CD4-positive, alpha-beta memory T cell (primary cell): ENCODE results near the gene ZNF516. TPM values are rescaled to one million over a fixed set of nuclear protein-coding genes. Genes with fewer than 3 reads are reported as not detected.

Experiments
- CTCF ChIA-PET: fragments of 350-600 bp; sonication (Branson Sonifier 250); formaldehyde crosslinking; loops from one replicate; lab custom pipeline; 2021; ENCODE audit warnings: inconsistent platforms; ENCODE audit not compliant: partially characterized antibody; lab: Charles Lee
- POLR2A ChIA-PET: fragments of 350-600 bp; sonication (Branson Sonifier 250); formaldehyde crosslinking; loops from one replicate; lab custom pipeline; 2021; ENCODE audit not compliant: partially characterized antibody; lab: Charles Lee
- DNase-seq, 5 donors: peaks; one replicate each; pipeline versions ENCODE4 v3.0.0 to v3.0.0-alpha.2; 2020 to 2022; ENCODE audit warnings: mixed read lengths in 1 of 5
- H3K27ac ChIP-seq: one replicate; pipeline ENCODE4 v1.7.0; 2013; ENCODE audit warnings: low read depth, low read length
- H3K27me3 ChIP-seq: 2 replicates; pipeline ENCODE4 v1.7.0; 2013; ENCODE audit warnings: mild to moderate bottlenecking, low read length, moderate library complexity; ENCODE audit not compliant: insufficient read depth
- H3K36me3 ChIP-seq: 2 replicates; pipeline ENCODE4 v1.7.0; 2013; ENCODE audit warnings: mild to moderate bottlenecking, low read length, moderate library complexity; ENCODE audit not compliant: insufficient read depth
- H3K4me1 ChIP-seq: 2 replicates; pipeline ENCODE4 v1.7.0; 2013; ENCODE audit warnings: mild to moderate bottlenecking, low read length, moderate library complexity; ENCODE audit not compliant: insufficient read depth
- H3K4me3 ChIP-seq, 2 donors: one replicate each; pipeline ENCODE4 v1.7.0; 2013; ENCODE audit warnings: low read length in 2 of 2, mild to moderate bottlenecking in 1 of 2
- H3K9me3 ChIP-seq, 2 donors: one replicate each; pipeline ENCODE4 v1.7.0; 2013; ENCODE audit warnings: low read length in 2 of 2, control low read depth in 1 of 2; ENCODE audit not compliant: control insufficient read depth in 1 of 2
- H3K27ac Mint-ChIP-seq, 7 donors: one replicate each; pipeline ENCODE4 v1.8.0; 2020 to 2021; ENCODE audit warnings: mixed read lengths in 7 of 7, mild to moderate bottlenecking in 6 of 7, inconsistent platforms in 3 of 7, moderate library complexity in 3 of 7
- H3K27me3 Mint-ChIP-seq, 2 donors: one replicate each; pipeline ENCODE4 v1.8.0; 2020 to 2021; ENCODE audit warnings: mixed read lengths in 2 of 2
- H3K36me3 Mint-ChIP-seq, 2 donors: one replicate each; pipeline ENCODE4 v1.8.0; 2020 to 2021; ENCODE audit warnings: mixed read lengths in 2 of 2, inconsistent platforms in 1 of 2, mild to moderate bottlenecking in 1 of 2
- H3K4me1 Mint-ChIP-seq, 4 donors: one replicate each; pipeline ENCODE4 v1.8.0; 2020 to 2021; ENCODE audit warnings: mixed read lengths in 4 of 4, mild to moderate bottlenecking in 1 of 4
- H3K4me3 Mint-ChIP-seq, 8 donors: one replicate each; pipeline ENCODE4 v1.8.0; 2020 to 2021; ENCODE audit warnings: mixed read lengths in 8 of 8, mild to moderate bottlenecking in 7 of 8, moderate library complexity in 6 of 8, inconsistent platforms in 3 of 8
- H3K9me3 Mint-ChIP-seq, 8 donors: one replicate each; pipeline ENCODE4 v1.8.0; 2020 to 2021; ENCODE audit warnings: mixed read lengths in 8 of 8, mild to moderate bottlenecking in 5 of 8, inconsistent platforms in 3 of 8, moderate library complexity in 1 of 8
- intact Hi-C: fragments of 100-400 bp; cut with micrococcal nuclease; formaldehyde crosslinking; loops from one replicate; pipeline ENCODE4 v1.15.1; 2023
- polyA plus RNA-seq, 2 donors: library from polyadenylated mRNA; unstranded; fragments of 300-500 nt; fragmentation: Illumina TruSeq; gene quantifications; one replicate each; pipeline ENCODE4 v1.2.3, GENCODE V29; 2021
- total RNA-seq, 2 experiments: library from RNA; stranded (reverse); gene quantifications; one replicate each; pipeline ENCODE4 v1.2.3, GENCODE V29; 2021

The ZNF516 gene
- total and polyA plus RNA-seq, 4 experiments from 2014 or later = 0.25 to 9.9 (median 4.9) TPM

- Mint-ChIP-seq H3K27me3 (peaks cover 23 to 28% of the 10 kb centered on the region in 2 donors), H3K4me3 (no peak overlapping the region), H3K27ac (no peak overlapping the region), H3K9me3 (no peaks in the 10 kb centered on the region), H3K4me1 (peaks cover 14 to 38% (median 25%) of the 10 kb centered on the region in 4 donors), H3K36me3 (no peaks in the 10 kb centered on the region)
- H3K9me3 ChIP-seq = no peaks in the 10 kb centered on the region
- H3K27ac ChIP-seq = no peak overlapping the region
- H3K27me3 ChIP-seq = no peaks in the 10 kb centered on the region
- no peak for DNase-seq
- H3K4me1 ChIP-seq = peaks cover 13% of the 10 kb centered on the region
- POLR2A ChIA-PET = no interaction called here
- no peaks in the 10 kb centered on the region for H3K36me3 ChIP-seq
- H3K4me3 ChIP-seq = no peak overlapping the region
- CTCF ChIA-PET = no interaction called here
- intact Hi-C loops = loop anchor here (5.0 kb wide), 1 partner anchor 44 kb away; the partner anchor contains the start of gene ZNF516
These were observed 41.9 kb downstream of the ZNF516 start for GRCh38 chr18:76453057-76453561.

GRCh38 chr18:76452357-76452756 is 42.7 kb downstream of the ZNF516 start:
- Mint-ChIP-seq H3K27ac (no peak overlapping the region), H3K9me3 (no peaks in the 10 kb centered on the region), H3K27me3 (peaks cover 23 to 28% of the 10 kb centered on the region in 2 donors), H3K36me3 (no peaks in the 10 kb centered on the region), H3K4me3 (peak overlapping the region in 4 of 8 donors; percentile 6 to 92 (median 46)), H3K4me1 (peaks cover 14 to 38% (median 25%) of the 10 kb centered on the region in 4 donors)
- Histone ChIP-seq H3K36me3 (no peaks in the 10 kb centered on the region), H3K4me3 (no peak overlapping the region), H3K27ac (no peak overlapping the region), H3K9me3 (no peaks in the 10 kb centered on the region), H3K4me1 (peaks cover 13% of the 10 kb centered on the region), H3K27me3 (no peaks in the 10 kb centered on the region)
- DNase-seq = no peak
- ChIA-PET CTCF (no interaction called here), POLR2A (no interaction called here)
- intact Hi-C loops = loop anchor here (5.0 kb wide), 1 partner anchor 45 kb away; the partner anchor contains the start of gene ZNF516

DNA sequence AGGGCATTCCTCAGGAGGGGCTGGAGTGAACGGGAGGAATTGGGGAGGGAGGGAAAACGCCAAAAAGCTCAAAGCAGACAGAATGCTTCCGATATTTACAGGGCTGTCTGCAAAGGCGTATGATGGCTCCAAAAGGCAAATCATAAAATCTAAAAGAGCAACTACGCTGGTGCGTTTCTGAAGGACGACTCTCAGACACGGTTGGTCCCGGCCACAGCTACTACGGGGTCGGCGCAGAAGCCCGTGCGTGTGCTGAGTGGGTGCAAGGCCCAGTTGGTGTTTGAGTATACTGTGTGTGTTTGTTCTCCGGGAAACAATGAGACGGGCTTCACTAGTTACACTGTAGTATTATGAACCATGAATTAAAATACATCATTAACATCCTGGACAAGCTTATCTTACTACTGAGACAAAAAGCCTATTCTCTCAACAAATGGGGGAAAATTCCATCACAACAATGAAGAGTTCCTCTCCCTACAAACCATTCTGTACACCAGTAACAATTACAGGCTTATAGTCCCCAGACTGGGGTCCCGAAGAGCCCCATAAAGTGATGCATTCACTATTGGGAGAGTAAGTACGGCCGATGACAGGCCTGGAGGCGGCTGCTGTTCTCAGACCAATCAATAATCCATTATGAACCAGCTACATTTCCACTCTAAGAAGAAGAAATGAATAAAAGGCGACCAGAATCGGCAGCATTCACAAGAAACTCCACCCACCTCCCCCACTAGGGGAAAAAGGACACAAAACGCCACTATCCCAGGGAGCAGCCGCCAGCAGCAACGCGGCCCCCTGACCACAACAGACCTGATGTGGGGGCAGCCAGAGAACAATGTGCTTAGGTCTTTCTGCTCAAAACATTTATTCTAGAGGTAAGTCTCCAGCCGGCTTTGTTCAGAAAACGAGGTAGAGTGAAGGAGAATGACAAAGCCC is 43.4 kb downstream of the ZNF516 start:
- no peaks in the 10 kb centered on the region for H3K9me3 ChIP-seq
- no peak overlapping the region for H3K27ac ChIP-seq
- H3K4me1 ChIP-seq = peaks cover 13% of the 10 kb centered on the region
- no peaks in the 10 kb centered on the region for H3K9me3 Mint-ChIP-seq
- ChIA-PET CTCF (interaction anchor here (2.0 kb wide), 1 partner anchor 53 kb away, joined by 6 read pairs; no protein-coding TSS in a partner anchor), POLR2A (no interaction called here)
- no peak for DNase-seq
- intact Hi-C loops = loop anchor here (5.0 kb wide), 1 partner anchor 46 kb away; the partner anchor contains the start of gene ZNF516
- H3K36me3 ChIP-seq = no peaks in the 10 kb centered on the region
- H3K36me3 Mint-ChIP-seq = no peaks in the 10 kb centered on the region
- H3K27me3 ChIP-seq = no peaks in the 10 kb centered on the region
- H3K27ac Mint-ChIP-seq = peak overlapping the region in 2 of 7 donors; percentile 19 to 52
- peaks cover 14 to 38% (median 25%) of the 10 kb centered on the region in 4 donors for H3K4me1 Mint-ChIP-seq
- peaks cover 23 to 30% of the 10 kb centered on the region in 2 donors for H3K27me3 Mint-ChIP-seq
- H3K4me3 Mint-ChIP-seq = peak overlapping the region; percentile 83 to 92 (median 88)
- H3K4me3 ChIP-seq = peak overlapping the region in 1 of 2 donors; percentile 54

- H3K4me3 ChIP-seq = peak overlapping the region; percentile 54 to 63
- no peaks in the 10 kb centered on the region for H3K36me3 ChIP-seq
- H3K4me1 Mint-ChIP-seq = peaks cover 14 to 38% (median 25%) of the 10 kb centered on the region in 4 donors
- H3K36me3 Mint-ChIP-seq = no peaks in the 10 kb centered on the region
- H3K27me3 Mint-ChIP-seq = peaks cover 23 to 32% of the 10 kb centered on the region in 2 donors
- peak overlapping the region; percentile 83 to 92 (median 88) for H3K4me3 Mint-ChIP-seq
- CTCF ChIA-PET = interaction anchor here (2.0 kb wide), 1 partner anchor 52 kb away, joined by 6 read pairs; no protein-coding TSS in a partner anchor
- H3K27me3 ChIP-seq = no peaks in the 10 kb centered on the region
- no peak overlapping the region for H3K27ac ChIP-seq
- DNase-seq = peak in 1 of 5 donors; percentile 4
- peaks cover 13% of the 10 kb centered on the region for H3K4me1 ChIP-seq
- POLR2A ChIA-PET = no interaction called here
- intact Hi-C loops = loop anchor here (5.0 kb wide), 1 partner anchor 47 kb away; the partner anchor contains the start of gene ZNF516
- no peaks in the 10 kb centered on the region for H3K9me3 ChIP-seq
- peak overlapping the region in 2 of 7 donors; percentile 9 to 57 for H3K27ac Mint-ChIP-seq
- H3K9me3 Mint-ChIP-seq = no peaks in the 10 kb centered on the region
These were observed 44.3 kb downstream of the ZNF516 start for GRCh38 chr18:76450452-76451395.

DNA sequence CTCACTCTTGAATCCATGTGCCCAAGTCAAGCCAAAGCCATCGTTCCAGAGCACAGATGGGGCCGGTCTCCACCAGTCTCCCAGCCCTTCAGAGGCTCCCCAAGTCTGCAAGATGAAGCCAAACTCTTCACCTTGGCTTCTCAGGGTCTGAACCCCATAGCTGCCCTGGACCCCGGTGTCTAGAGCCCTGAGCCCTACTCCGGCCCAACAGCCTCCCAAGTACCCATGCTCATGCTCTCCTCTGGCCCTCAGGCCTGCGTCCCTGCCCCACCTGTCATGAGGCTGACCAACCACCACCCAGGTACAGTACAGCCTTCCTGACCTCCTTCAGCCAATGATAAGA is 46.0 kb downstream of the ZNF516 start:
- CTCF ChIA-PET = no interaction called here
- intact Hi-C loops = no loop called here
- Histone ChIP-seq H3K9me3 (no peaks in the 10 kb centered on the region), H3K4me3 (no peak overlapping the region), H3K4me1 (peaks cover 13% of the 10 kb centered on the region), H3K36me3 (no peaks in the 10 kb centered on the region), H3K27me3 (no peaks in the 10 kb centered on the region), H3K27ac (no peak overlapping the region)
- Mint-ChIP-seq H3K9me3 (no peaks in the 10 kb centered on the region), H3K27me3 (peaks cover 24 to 32% of the 10 kb centered on the region in 2 donors), H3K27ac (peak overlapping the region in 1 of 7 donors; percentile 45), H3K4me3 (peak overlapping the region in 2 of 8 donors; percentile 13 to 15), H3K4me1 (peaks cover 14 to 38% (median 25%) of the 10 kb centered on the region in 4 donors), H3K36me3 (no peaks in the 10 kb centered on the region)
- DNase-seq = no peak
- POLR2A ChIA-PET = no interaction called here

DNA sequence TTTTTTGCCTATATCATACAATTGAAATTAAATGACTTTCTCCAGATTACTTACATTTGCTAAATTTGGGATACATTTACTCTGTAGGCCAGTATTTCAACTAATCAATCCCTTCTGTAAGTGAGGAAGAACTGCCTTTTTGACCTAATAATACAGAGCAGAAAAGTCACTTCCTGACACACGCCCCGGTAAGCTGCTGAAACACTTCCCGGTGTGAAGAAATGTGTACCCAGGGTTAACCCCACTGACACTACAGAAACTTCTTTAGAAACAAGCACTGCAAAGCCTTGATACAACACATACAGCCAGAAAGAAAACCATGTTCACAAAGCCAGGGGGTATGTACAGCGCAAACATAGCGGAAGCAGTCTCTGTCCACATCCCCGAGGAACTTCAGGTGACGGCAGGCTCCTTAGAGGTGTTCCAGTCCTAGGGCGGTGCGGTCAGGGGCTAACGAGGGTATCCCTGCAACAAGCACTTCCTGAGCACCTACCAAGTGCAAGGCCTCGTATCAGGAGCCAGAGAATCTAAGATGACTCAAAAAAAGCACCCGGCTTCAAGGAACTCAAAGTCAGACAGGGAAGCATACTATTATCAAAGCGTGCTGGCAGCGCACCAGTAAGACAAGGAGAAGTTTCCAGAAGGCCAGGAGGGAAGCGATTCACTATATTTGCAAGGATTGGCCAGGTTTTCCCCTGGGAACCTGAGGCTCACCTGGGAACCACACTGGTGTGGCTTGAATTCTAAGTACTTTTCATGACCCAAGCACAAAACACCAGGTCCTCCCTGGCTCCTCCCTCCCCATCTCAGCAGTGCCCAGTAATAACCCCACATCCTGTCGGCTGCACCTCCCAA is 46.6 kb downstream of the ZNF516 start:
- H3K4me1 Mint-ChIP-seq = peaks cover 14 to 38% (median 25%) of the 10 kb centered on the region in 4 donors
- H3K36me3 Mint-ChIP-seq = no peaks in the 10 kb centered on the region
- peaks cover 24 to 29% of the 10 kb centered on the region in 2 donors for H3K27me3 Mint-ChIP-seq
- ChIA-PET POLR2A (no interaction called here), CTCF (no interaction called here)
- H3K9me3 Mint-ChIP-seq = no peaks in the 10 kb centered on the region
- Histone ChIP-seq H3K4me3 (no peak overlapping the region), H3K9me3 (no peaks in the 10 kb centered on the region), H3K36me3 (no peaks in the 10 kb centered on the region), H3K4me1 (peaks cover 13% of the 10 kb centered on the region), H3K27ac (no peak overlapping the region), H3K27me3 (no peaks in the 10 kb centered on the region)
- H3K4me3 Mint-ChIP-seq = peak overlapping the region in 3 of 8 donors; percentile 13 to 32 (median 29)
- intact Hi-C loops = no loop called here
- no peak overlapping the region for H3K27ac Mint-ChIP-seq
- DNase-seq = no peak
